Measurements from ENCODE around the gene MLPH.

MLPH gene

GRCh38 chr2:237507512-237507911 is 20.5 kb downstream of the MLPH start:
- H3K9me3 ChIP-seq (ENCODE audit: control insufficient read depth, insufficient read depth, low read length): peaks cover 2% of the 10 kb centered on the region; the same call in 1 of the 2 replicates
- no peaks in the 10 kb centered on the region for H3K36me3 ChIP-seq (ENCODE audit: insufficient read depth, low read length)
- H3K4me1 ChIP-seq (ENCODE audit: insufficient read depth, low read length): peaks cover under 1% of the 10 kb centered on the region; the same call in 1 of the 2 replicates
- H3K9ac ChIP-seq (ENCODE audit: low read depth, low read length): no peak overlapping the region

DNA sequence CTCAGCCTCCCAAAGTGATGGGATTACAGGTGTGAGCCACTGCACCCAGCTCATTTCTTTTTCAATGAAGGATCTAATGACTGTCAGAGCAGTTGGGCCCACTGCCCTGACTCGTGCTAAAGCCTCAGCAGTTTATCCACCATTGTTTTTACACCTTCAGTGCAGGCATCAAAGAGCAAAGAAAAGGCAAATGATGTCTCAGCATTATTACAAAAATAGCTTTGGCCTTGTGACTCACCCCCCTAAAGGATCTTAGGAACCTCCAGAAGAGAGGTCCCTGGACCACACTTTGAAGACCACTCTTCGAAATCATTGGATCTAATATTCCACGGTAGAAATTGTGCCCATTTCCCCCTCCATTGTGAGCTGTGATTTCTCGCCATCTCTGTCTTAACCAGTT is 21.3 kb downstream of the MLPH start:
- Histone ChIP-seq H3K9ac (ENCODE audit: low read depth, low read length) (no peak overlapping the region), H3K36me3 (ENCODE audit: insufficient read depth, low read length) (no peaks in the 10 kb centered on the region), H3K9me3 (ENCODE audit: control insufficient read depth, insufficient read depth, low read length) (peaks cover 2% of the 10 kb centered on the region; the same call in 1 of the 2 replicates), H3K4me1 (ENCODE audit: insufficient read depth, low read length) (peaks cover 3% of the 10 kb centered on the region; the same call in 1 of the 2 replicates)

GRCh38 chr2:237509151-237509550 is 22.1 kb downstream of the MLPH start:
- H3K4me1 ChIP-seq (ENCODE audit: insufficient read depth, low read length): peaks cover 3% of the 10 kb centered on the region; the same call in 1 of the 2 replicates
- H3K9me3 ChIP-seq (ENCODE audit: control insufficient read depth, insufficient read depth, low read length): peaks cover 2% of the 10 kb centered on the region; the same call in 1 of the 2 replicates
- no peak overlapping the region for H3K9ac ChIP-seq (ENCODE audit: low read depth, low read length)
- no peaks in the 10 kb centered on the region for H3K36me3 ChIP-seq (ENCODE audit: insufficient read depth, low read length)

- Histone ChIP-seq H3K36me3 (ENCODE audit: insufficient read depth, low read length) (no peaks in the 10 kb centered on the region), H3K9me3 (ENCODE audit: control insufficient read depth, insufficient read depth, low read length) (peaks cover 2% of the 10 kb centered on the region; the same call in 1 of the 2 replicates), H3K4me1 (ENCODE audit: insufficient read depth, low read length) (peaks cover 3% of the 10 kb centered on the region; the same call in 1 of the 2 replicates), H3K9ac (ENCODE audit: low read depth, low read length) (no peak overlapping the region)
These were observed 22.9 kb downstream of the MLPH start for GRCh38 chr2:237509905-237510304.

DNA sequence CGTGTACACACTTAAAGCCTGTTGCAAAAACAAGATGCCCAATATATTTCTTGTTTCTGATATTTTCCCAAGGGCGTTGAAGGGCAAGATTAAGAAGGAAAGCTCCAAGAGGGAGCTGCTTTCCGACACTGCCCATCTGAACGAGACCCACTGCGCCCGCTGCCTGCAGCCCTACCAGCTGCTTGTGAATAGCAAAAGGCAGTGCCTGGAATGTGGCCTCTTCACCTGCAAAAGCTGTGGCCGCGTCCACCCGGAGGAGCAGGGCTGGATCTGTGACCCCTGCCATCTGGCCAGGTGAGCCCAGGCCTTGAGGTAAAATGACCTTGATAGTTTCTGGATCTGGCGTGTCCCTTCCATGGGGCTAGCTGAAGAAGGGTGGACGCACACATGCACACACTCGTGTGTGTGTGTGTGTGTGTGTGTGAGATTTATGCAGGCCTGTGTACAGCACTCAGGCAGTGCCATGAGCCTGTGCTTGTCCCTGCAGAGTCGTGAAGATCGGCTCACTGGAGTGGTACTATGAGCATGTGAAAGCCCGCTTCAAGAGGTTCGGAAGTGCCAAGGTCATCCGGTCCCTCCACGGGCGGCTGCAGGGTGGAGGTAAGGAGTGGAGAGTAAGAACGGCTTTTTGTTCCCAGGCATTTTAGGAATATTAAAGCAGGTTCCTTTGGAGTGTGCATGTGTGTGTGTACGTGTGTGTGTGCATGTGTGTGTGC is 23.6 kb downstream of the MLPH start:
- Histone ChIP-seq H3K9ac (ENCODE audit: low read depth, low read length) (no peak overlapping the region), H3K36me3 (ENCODE audit: insufficient read depth, low read length) (no peaks in the 10 kb centered on the region), H3K4me1 (ENCODE audit: insufficient read depth, low read length) (peaks cover 3% of the 10 kb centered on the region; the same call in 1 of the 2 replicates), H3K9me3 (ENCODE audit: control insufficient read depth, insufficient read depth, low read length) (peaks cover 2% of the 10 kb centered on the region; the same call in 1 of the 2 replicates)

DNA sequence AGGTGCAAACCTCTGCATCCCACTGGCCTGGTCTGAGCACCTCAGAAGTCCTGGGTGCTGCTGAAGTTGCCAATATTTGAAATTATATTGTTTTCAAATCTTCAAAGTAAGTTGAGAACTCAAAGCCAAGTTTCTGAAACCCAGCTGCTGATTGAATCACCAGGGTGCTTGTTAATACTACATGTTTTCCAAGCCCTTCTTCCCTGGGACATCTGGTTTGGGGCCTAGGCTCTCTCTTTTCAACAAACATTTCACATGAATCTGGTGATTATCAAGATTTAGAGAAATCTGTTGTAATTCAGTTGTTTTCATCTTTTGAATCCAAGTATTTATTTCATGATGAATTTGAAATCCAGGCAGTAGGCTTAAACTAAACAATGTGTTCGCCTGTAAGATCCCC is 24.4 kb downstream of the MLPH start:
- no peaks in the 10 kb centered on the region for H3K36me3 ChIP-seq (ENCODE audit: insufficient read depth, low read length)
- H3K9ac ChIP-seq (ENCODE audit: low read depth, low read length): no peak overlapping the region
- H3K4me1 ChIP-seq (ENCODE audit: insufficient read depth, low read length): peaks cover 3% of the 10 kb centered on the region; the same call in 1 of the 2 replicates
- peaks cover 2% of the 10 kb centered on the region; the same call in 1 of the 2 replicates for H3K9me3 ChIP-seq (ENCODE audit: control insufficient read depth, insufficient read depth, low read length)

DNA sequence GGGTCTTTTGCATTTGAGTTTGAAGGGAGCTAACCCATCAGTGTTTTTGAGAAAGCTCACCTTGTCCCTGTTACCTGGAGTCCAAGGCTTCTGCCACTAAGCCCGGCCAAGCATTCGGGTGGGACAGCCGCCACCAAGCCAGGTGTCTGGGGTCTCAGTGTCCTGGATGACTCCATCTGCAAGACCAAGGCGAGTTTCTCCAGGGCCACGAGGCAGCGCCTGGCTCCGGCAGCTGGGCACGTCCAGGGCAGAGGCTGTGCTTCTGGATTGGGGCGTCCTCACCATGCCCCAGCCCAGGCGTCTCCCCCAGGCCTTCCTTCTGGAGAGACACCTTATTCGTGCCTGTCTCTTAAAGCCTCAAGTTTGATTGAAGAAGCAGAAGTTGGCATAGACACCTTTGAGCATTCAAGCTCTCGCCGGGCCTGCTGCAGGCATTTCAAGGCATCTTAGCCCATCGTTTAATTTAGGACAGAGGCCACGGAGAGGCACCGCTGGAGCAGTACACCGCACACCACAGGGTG is 24.9 kb downstream of the MLPH start:
- Histone ChIP-seq H3K36me3 (ENCODE audit: insufficient read depth, low read length) (no peaks in the 10 kb centered on the region), H3K9ac (ENCODE audit: low read depth, low read length) (no peak overlapping the region), H3K9me3 (ENCODE audit: control insufficient read depth, insufficient read depth, low read length) (peaks cover 2% of the 10 kb centered on the region; the same call in 1 of the 2 replicates), H3K4me1 (ENCODE audit: insufficient read depth, low read length) (peaks cover 3% of the 10 kb centered on the region; the same call in 1 of the 2 replicates)

DNA sequence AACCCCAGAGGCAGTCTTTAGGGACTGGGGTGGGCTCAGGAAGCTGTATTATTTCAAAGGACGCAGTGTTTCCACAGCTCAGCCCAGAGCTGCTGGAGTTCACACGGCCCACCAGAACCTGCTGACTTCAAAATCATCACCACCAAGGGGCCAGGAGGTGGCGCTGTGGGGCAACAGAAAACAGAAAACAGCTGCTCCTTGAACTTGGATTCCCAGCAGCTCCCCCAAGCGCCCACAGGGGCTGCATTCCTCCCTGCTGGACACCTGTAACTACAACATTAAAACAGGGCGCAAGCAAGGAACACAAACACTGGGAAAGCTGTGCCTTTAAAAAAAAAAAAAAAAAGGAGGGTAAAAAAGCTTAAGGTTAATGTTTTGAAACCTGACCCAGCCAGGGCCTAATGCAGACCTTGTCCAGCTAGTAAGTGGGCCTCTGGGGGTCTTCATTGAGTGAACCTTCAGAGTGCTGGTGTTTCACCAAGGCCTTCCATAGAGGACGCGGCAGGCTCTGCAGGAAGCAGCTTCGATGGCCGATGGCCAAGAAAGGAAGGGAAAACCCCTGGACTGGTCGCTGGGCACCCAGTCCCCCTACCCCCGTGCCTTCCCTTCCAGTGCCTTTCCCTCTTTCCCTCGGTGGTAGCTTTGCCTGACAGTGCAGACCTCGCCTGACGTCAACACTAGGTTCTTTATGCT is 25.9 kb downstream of the MLPH start:
- no peaks in the 10 kb centered on the region for H3K36me3 ChIP-seq (ENCODE audit: insufficient read depth, low read length)

DNA sequence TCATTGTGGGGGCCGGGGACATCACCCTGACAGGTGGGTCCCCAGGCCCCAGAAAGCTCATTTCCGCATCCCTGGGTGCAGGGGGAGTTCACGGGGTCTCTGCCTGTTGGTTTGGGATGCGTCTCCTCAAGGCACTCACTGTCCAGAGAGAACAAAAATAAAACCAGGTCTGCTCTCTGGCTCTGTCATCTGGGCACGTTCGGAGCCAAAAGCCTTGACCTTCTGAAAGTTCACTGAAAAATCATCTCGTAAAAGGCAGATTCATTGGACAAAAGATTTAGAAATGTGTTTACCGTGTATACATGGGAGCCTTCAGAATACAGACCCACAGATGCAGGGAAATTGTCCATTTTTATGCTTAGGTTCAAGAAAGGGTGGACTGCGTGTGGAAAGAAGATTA is 26.6 kb downstream of the MLPH start:
- Histone ChIP-seq H3K36me3 (ENCODE audit: insufficient read depth, low read length) (no peaks in the 10 kb centered on the region), H3K4me1 (ENCODE audit: insufficient read depth, low read length) (peaks cover 3% of the 10 kb centered on the region; the same call in 1 of the 2 replicates), H3K9ac (ENCODE audit: low read depth, low read length) (no peak overlapping the region)

More for the DNA sequence above, 25.9 kb downstream of the MLPH start:
- H3K4me1 ChIP-seq (ENCODE audit: insufficient read depth, low read length): peaks cover 3% of the 10 kb centered on the region; the same call in 1 of the 2 replicates
- H3K9me3 ChIP-seq (ENCODE audit: control insufficient read depth, insufficient read depth, low read length): no peaks in the 10 kb centered on the region; the same call in 1 of the 2 replicates
- no peak overlapping the region for H3K9ac ChIP-seq (ENCODE audit: low read depth, low read length)

DNA sequence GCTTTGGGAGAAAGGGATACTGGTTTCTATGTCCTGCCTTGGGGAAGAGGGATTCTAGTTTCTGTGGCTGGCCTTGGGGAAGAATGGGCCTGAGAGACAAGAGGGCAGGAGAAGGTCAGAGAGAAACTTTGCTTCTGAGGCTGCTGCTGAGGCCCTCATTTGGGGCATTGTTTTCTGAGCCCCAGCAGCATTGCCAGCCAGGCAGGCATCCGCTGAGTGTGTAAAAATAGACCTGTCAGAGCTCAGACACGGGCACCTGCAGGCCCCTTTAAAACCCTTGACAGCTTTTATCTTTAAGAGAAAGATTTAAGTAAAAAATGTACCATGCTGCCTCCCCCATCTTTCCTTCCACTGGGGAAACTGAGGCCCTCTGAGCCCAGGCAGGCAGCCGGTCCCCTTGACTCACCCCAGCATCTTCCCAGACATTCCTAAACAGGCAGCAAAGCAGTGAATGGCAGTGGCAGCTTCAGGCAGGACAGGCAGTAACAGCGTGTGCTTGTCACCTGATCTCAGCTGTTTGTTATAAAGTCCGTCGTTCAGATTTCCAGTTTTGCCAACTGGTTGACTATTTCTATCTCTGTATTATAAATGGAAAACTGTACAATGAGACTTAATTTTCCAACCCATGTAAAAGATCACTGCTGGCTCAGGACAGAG is 27.6 kb downstream of the MLPH start:
- Histone ChIP-seq H3K9me3 (ENCODE audit: control insufficient read depth, insufficient read depth, low read length) (no peaks in the 10 kb centered on the region), H3K4me1 (ENCODE audit: insufficient read depth, low read length) (peaks cover 3% of the 10 kb centered on the region; the same call in 1 of the 2 replicates), H3K36me3 (ENCODE audit: insufficient read depth, low read length) (no peaks in the 10 kb centered on the region), H3K9ac (ENCODE audit: low read depth, low read length) (no peak overlapping the region)

More for the DNA sequence above, 26.6 kb downstream of the MLPH start:
- no peaks in the 10 kb centered on the region for H3K9me3 ChIP-seq (ENCODE audit: control insufficient read depth, insufficient read depth, low read length)

GRCh38 chr2:237515166-237515565 is 28.1 kb downstream of the MLPH start:
- Histone ChIP-seq H3K4me1 (ENCODE audit: insufficient read depth, low read length) (peaks cover 3% of the 10 kb centered on the region; the same call in 1 of the 2 replicates), H3K9ac (ENCODE audit: low read depth, low read length) (no peak overlapping the region), H3K36me3 (ENCODE audit: insufficient read depth, low read length) (no peaks in the 10 kb centered on the region), H3K9me3 (ENCODE audit: control insufficient read depth, insufficient read depth, low read length) (no peaks in the 10 kb centered on the region)

GRCh38 chr2:237515621-237516275 is 28.7 kb downstream of the MLPH start:
- no peak overlapping the region for H3K9ac ChIP-seq (ENCODE audit: low read depth, low read length)
- peaks cover 3% of the 10 kb centered on the region; the same call in 1 of the 2 replicates for H3K4me1 ChIP-seq (ENCODE audit: insufficient read depth, low read length)
- no peaks in the 10 kb centered on the region for H3K36me3 ChIP-seq (ENCODE audit: insufficient read depth, low read length)
- H3K9me3 ChIP-seq (ENCODE audit: control insufficient read depth, insufficient read depth, low read length): no peaks in the 10 kb centered on the region

- Histone ChIP-seq H3K9me3 (ENCODE audit: control insufficient read depth, insufficient read depth, low read length) (no peaks in the 10 kb centered on the region), H3K36me3 (ENCODE audit: insufficient read depth, low read length) (no peaks in the 10 kb centered on the region), H3K4me1 (ENCODE audit: insufficient read depth, low read length) (peaks cover 3% of the 10 kb centered on the region; the same call in 1 of the 2 replicates), H3K9ac (ENCODE audit: low read depth, low read length) (no peak overlapping the region)
These were observed 30.1 kb downstream of the MLPH start for GRCh38 chr2:237517163-237517562.

Data from ES-I3 (cell line).